Measurements from ENCODE around the gene TBC1D10A.
A peak's percentile ranks its signal among the peaks of the same experiment; 100 is the strongest.
"Not testable (repeated sequence)": the region's sequence is repeated elsewhere in the genome, so short reads cannot be mapped to it uniquely, and the experiment has no call there.

Gene TBC1D10A

DNA sequence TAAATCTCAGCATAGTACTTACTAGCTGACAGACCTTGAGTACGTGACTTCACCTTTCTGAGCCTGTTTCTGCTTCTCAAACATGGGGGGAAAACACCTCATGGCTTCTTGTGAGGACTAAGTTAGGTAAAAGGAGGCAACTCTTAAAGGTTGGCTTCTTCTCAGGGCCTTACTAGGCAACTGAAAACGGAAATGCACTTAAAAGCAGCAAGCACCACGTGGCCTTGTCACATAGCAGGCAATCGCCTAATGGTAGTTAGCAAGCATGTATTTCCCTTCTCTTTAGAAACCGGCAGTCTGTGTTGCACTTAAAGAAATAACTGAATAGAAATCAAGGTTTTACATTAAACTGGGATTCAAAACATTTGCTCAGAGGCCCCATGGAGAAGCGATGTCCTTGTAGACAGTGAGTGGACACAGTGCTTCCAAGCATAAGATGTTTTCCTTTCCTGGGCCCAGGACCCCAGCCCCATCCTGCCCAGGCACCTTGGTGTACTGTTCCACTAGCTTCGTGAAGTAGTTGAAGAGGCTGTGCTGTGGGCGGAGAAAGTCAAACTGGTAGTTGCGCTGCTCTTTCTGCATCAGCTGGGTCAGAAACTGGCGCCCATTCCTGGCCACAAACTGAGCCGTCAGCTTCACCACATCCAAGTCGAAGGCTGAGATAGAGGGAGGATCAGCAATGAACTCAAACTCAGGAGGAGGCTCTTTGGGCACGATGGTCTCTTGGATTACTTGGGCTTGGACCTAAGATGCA is 17.9 kb upstream of the TBC1D10A start:
- no peak for DNase-seq

- no peak for DNase-seq
Observed at GRCh38 chr22:30340911-30341685, 14.4 kb upstream of the TBC1D10A start.

DNA sequence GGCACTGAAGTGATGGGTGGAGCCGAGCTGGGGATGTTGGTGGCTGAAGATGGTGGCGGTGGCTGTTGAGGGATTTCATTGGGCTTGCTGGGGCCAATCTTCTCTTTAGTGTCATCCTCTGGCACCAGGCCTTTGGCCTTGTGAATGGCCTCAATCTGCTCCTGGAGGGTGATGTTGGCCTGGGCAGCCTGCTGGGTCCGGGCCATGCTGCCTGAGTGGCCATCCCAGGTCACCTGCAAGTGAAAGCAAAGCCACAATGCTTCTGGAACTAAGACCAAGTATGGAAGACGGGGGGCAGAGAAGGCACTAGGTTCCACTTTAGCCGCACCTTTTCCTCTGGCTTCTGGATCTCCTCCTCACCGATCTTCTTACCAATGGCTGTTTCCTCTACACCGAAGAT is 12.1 kb upstream of the TBC1D10A start:
- DNase-seq, result no peak

DNA sequence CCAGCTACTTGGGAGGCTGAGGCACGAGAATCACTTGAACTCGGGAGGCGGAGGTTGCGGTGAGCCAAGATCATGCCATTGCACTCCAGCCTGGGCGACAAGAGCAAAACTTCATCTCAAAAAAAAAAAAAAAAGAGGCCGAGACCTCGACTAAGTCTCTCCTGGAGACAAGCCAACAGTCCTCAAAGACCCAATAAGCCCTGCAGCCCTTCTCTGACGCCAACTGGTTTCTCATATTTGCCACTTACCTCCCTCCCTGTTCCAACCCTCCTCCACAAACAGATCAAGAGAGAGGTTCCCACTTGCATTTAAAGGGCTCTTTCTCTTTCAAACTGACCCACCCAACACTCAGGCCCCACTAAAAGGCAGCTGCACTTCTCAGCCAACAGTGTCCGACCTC is 11.6 kb upstream of the TBC1D10A start:
- DNase-seq, result not testable (repeated sequence)

- DNase-seq, result no peak
Observed at GRCh38 chr22:30337461-30337778, 10.7 kb upstream of the TBC1D10A start.

- no peak for DNase-seq
Observed at GRCh38 chr22:30336752-30337460, 10.2 kb upstream of the TBC1D10A start.

DNA sequence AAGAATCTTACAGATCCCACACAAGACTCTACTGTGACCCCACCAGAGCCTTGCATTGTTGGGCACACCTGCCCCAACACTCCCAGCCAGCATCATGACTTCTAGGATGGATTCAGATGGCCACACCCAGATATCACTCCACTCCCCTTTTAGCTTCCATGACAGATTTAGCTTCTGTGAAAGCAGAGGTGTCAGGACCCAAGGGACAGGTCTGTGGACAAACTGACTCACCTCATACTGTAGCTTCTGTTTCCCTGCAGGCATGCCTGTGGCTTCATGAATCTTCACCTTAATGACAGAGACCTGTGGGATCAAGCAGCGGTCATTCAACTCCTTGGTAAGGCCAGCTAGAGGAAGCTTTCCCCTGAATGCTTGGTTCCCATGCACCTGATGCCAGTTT is 8.5 kb upstream of the TBC1D10A start:
- no peak for DNase-seq

GRCh38 chr22:30334646-30335045 is 7.9 kb upstream of the TBC1D10A start:
- no peak for DNase-seq

DNA sequence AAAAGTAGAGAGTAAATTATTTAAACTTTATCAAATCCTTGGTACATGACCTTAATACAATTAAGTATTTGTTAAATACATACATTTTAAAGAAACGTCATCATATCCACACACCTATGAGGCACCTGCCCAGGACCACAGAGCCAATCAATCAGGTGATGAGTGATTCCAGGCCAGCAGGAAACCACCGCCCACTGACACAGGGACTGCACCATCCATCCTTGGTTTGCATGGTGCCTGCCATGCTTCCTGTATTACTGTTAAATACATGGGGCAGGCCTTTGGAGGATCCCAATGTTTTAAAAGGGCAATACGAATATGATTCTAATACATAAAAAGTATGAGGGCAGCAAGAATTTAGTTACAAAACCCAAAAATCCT is 7.0 kb upstream of the TBC1D10A start:
- DNase-seq, result no peak

GRCh38 chr22:30332994-30333706 is 6.4 kb upstream of the TBC1D10A start:
- no peak for DNase-seq

DNA sequence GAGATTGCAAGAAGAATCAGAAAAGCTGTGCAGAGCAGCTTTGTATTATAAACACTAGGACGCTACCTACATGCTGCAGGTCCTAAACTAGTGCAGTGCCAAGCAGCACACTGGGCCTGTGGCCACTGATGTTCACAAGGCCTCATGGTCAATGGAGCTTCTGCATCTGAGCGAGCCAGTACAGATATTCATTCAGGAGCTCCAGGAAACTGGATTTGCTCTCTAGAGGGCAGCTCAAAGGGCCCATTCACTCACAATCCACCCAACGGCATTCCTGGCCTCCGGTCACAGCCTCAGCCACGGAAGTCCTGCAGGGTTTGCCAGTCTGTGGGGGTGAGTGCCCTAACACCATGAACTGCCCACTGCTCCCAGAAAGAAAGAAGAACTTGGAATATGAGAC is 5.8 kb upstream of the TBC1D10A start:
- DNase-seq, result no peak

- DNase-seq, result peak; percentile 37
Observed at GRCh38 chr22:30328466-30329049, 1.8 kb upstream of the TBC1D10A start.

DNA sequence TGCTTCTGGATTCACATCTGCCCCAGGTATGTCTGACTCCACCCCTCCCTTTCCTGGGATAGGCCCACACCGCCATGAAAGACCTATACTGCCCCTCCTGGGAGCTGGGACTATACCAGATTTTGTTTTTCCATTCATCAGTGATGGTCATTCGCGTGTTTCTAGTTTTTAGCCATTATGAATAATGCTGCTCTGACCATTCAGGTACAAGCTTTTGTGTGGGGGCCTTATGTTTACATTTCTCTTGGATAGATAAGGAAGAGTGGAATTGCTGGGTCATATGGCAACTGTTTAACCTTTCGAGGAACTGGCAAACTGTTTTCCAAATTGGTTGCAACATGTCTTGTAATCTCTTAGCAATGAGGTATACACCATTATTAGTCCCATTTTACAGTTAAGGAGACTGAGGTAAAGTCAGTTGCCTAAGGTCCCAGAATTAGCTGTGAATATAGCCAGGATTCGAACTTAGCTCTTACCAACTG is 1.2 kb upstream of the TBC1D10A start:
- no peak for DNase-seq

- no peak for DNase-seq
Observed at GRCh38 chr22:30326255-30326705, 461 bp downstream of the TBC1D10A start.

DNA sequence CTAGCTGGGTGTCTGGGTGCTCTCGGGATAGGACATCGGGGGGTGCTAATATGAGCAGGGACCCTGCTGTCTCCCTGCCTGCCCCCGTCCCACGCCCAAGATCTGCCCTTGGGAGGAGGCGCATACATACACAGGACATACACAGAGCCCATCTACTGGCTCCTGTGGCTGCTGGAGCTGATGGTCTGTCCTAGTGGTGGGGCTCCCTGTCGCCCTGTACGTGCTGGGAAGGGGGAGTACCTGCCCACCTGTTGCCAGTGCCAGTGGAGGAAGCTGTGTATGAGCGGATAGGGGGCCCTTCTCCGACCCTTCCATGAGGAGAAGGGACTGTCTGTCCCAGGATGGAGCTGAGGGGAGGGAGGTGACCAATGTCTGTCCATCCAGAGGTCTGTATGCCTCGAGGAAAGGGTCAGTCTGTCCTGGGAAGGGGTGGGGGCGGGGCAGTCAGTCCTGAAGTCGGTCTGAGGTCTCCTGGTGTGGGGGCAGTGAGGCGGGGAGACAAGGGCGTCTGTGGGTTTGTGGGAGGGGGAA is 952 bp downstream of the TBC1D10A start:
- DNase-seq, result no peak

- peak; percentile 82 for DNase-seq
Observed at GRCh38 chr22:30325065-30325720, 1.5 kb downstream of the TBC1D10A start.

GRCh38 chr22:30324014-30324730 is 2.6 kb downstream of the TBC1D10A start:
- DNase-seq, result peak; percentile 69

GRCh38 chr22:30323246-30323645 is 3.5 kb downstream of the TBC1D10A start:
- DNase-seq, result no peak

DNA sequence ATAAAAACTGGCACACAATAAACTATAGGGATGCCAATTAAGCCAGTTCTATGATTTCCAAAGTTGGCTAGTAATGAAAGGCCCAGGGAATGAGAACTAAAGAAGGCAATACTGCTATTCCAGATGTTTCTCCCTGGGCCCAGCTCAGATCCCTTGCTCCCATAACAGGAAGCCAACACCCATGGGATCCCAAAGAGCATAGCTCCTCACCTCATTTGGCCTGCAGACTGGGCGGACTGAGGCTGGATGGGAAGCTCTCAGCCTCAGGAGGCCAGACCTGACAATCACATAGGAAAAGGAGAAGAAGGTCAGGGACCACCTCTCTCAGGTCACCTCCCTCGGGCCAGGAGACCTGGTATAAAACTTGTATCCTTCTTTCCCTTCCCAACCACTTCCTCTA is 5.3 kb downstream of the TBC1D10A start:
- DNase-seq, result no peak

- no peak for DNase-seq
Observed at GRCh38 chr22:30320021-30320556, 6.7 kb downstream of the TBC1D10A start.

Data from fibroblast of skin of abdomen (primary cell).